Left hindlimb (tissue), 1 donor: Measurements from ENCODE around the gene ENO2.

Experiments used
- DNase-seq: peaks from one replicate; pipeline ENCODE4 v3.0.0-alpha.2; 2018

The ENO2 gene

DNA sequence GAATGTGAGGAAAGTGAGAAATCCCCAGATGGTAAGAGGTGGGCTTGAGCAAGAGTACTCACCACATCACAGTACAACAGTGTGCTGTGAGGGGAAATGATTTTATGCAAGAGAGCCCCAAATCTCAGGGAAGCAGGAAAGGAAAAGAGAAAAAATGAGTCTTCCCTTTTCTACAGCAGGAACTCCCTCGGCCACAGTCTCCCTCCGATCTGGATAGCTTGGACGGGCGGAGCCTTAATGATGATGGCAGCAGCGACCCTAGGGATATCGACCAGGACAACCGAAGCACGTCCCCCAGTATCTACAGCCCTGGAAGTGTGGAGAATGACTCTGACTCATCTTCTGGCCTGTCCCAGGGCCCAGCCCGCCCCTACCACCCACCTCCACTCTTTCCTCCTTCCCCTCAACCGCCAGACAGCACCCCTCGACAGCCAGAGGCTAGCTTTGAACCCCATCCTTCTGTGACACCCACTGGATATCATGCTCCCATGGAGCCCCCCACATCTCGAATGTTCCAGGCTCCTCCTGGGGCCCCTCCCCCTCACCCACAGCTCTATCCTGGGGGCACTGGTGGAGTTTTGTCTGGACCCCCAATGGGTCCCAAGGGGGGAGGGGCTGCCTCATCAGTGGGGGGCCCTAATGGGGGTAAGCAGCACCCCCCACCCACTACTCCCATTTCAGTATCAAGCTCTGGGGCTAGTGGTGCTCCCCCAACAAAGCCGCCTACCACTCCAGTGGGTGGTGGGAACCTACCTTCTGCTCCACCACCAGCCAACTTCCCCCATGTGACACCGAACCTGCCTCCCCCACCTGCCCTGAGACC, 21.2 kb downstream of the ENO2 start:
- no peak for DNase-seq

DNA sequence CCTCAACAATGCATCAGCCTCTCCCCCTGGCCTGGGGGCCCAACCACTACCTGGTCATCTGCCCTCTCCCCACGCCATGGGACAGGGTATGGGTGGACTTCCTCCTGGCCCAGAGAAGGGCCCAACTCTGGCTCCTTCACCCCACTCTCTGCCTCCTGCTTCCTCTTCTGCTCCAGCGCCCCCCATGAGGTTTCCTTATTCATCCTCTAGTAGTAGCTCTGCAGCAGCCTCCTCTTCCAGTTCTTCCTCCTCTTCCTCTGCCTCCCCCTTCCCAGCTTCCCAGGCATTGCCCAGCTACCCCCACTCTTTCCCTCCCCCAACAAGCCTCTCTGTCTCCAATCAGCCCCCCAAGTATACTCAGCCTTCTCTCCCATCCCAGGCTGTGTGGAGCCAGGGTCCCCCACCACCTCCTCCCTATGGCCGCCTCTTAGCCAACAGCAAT, 21.8 kb downstream of the ENO2 start:
- no peak for DNase-seq

DNA sequence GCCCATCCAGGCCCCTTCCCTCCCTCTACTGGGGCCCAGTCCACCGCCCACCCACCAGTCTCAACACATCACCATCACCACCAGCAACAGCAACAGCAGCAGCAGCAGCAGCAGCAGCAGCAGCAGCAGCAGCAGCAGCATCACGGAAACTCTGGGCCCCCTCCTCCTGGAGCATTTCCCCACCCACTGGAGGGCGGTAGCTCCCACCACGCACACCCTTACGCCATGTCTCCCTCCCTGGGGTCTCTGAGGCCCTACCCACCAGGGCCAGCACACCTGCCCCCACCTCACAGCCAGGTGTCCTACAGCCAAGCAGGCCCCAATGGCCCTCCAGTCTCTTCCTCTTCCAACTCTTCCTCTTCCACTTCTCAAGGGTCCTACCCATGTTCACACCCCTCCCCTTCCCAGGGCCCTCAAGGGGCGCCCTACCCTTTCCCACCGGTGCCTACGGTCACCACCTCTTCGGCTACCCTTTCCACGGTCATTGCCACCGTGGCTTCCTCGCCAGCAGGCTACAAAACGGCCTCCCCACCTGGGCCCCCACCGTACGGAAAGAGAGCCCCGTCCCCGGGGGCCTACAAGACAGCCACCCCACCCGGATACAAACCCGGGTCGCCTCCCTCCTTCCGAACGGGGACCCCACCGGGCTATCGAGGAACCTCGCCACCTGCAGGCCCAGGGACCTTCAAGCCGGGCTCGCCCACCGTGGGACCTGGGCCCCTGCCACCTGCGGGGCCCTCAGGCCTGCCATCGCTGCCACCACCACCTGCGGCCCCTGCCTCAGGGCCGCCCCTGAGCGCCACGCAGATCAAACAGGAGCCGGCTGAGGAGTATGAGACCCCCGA, 22.5 kb downstream of the ENO2 start:
- peak; percentile 75 for DNase-seq

DNA sequence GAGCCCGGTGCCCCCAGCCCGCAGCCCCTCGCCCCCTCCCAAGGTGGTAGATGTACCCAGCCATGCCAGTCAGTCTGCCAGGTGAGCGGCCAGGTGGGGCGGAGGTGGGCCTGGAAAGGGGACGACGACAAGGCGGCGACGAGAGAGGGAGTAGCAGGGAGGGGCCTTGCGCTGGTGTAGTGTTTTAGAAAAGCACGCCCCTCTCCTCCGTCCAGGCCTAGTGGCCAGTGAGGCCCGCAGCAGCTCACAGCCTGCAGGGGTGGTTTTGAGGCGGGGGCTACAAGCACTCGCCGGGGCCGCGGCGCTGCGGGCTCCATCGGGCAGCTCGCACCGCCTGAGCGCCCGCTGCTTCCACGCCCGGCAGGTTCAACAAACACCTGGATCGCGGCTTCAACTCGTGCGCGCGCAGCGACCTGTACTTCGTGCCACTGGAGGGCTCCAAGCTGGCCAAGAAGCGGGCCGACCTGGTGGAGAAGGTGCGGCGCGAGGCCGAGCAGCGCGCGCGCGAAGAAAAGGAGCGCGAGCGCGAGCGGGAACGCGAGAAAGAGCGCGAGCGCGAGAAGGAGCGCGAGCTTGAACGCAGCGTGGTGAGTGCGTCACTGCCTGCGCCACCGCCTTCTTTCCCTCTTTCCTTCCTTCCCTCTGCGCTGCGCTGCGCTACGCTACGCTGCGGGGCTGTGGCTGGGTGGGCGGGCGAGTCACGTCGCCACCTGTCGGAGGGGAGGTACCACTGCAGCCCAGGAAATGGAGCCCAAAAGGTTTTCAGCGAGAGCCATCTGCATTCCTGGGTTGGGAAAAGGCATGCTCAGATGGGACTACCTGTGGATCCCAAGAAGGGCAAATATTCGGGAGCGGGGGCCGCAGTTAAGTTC, 23.3 kb downstream of the ENO2 start:
- DNase-seq, result peak; percentile 95

DNA sequence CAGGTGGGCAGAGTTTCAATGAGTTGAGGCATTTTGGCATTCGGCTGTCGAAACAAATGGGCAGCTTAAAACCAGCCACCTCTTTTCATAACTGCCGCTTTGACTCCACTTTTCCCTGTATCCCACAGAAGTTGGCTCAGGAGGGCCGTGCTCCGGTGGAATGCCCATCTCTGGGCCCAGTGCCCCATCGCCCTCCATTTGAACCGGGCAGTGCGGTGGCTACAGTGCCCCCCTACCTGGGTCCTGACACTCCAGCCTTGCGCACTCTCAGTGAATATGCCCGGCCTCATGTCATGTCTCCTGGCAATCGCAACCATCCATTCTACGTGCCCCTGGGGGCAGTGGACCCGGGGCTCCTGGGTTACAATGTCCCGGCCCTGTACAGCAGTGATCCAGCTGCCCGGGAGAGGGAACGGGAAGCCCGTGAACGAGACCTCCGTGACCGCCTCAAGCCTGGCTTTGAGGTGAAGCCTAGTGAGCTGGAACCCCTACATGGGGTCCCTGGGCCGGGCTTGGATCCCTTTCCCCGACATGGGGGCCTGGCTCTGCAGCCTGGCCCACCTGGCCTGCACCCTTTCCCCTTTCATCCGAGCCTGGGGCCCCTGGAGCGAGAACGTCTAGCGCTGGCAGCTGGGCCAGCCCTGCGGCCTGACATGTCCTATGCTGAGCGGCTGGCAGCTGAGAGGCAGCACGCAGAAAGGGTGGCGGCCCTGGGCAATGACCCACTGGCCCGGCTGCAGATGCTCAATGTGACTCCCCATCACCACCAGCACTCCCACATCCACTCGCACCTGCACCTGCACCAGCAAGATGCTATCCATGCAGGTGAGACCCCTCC, 24.2 kb downstream of the ENO2 start:
- DNase-seq, result no peak

DNA sequence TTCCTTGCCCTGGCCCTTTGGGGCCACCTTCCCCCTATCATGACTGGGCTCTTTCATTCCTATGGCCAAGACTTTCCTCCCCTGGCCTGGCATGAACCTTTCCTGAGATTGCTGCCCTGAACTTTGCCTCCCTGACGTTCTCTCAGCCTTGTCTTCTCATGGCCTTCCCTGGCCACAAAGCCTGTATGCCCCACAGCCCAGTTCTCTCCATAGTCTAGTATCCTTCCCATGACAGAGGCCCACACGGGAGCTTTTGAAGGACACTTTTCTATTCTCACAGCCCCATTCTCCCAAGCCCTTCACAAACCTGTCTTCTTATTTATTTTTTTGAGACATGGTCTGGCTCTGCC, 24.8 kb downstream of the ENO2 start:
- DNase-seq, result no peak

DNA sequence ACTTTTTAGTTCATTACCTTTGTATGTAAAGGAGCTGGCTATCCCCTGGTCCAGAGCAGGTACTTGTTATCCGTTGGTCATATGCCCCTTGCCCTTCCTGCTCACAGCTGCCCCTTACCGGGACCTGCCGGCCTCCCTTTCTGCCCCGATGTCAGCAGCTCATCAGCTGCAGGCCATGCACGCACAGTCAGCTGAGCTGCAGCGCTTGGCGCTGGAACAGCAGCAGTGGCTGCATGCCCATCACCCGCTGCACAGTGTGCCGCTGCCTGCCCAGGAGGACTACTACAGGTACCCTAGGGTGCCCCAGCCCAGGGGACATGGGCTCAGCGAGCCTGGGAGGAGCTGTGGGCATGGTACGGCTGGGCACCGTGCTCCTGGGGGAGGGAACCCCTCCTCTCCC, 26.9 kb downstream of the ENO2 start:
- no peak for DNase-seq

DNA sequence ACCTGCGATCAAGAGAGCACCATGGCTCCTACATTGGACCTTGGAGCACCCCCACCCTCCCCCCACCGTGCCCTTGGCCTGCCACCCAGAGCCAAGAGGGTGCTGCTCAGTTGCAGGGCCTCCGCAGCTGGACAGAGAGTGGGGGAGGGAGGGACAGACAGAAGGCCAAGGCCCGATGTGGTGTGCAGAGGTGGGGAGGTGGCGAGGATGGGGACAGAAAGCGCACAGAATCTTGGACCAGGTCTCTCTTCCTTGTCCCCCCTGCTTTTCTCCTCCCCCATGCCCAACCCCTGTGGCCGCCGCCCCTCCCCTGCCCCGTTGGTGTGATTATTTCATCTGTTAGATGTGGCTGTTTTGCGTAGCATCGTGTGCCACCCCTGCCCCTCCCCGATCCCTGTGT, 27.4 kb downstream of the ENO2 start:
- no peak for DNase-seq

DNA sequence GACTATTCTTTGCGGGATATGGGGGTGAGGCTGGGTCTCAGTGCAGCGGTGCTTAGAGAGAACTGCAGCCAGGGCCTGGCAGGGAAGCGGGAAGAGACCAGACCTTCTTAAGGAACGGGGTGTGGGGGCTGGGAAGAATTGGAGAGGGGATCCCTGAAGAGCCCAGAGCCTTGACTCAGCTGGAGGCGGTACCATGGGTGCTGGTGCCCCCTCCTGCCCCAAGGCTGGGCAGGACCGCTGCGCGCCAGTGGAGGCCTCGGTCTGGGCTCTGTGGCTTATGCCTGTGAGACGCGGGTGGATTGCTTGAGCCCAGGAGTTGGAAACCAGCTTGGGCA, 27.9 kb downstream of the ENO2 start:
- peak; percentile 50 for DNase-seq

DNA sequence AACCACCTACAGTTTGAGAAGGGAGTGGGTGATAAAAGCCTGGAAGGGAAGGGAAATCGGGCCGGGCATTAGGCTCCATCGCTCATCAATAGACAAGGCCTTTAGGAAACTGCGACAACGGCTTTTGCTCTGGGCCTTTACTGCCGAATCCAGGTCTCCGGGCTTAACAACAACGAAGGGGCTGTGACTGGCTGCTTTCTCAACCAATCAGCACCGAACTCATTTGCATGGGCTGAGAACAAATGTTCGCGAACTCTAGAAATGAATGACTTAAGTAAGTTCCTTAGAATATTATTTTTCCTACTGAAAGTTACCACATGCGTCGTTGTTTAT, 29.0 kb downstream of the ENO2 start:
- DNase-seq, result peak; percentile 86

DNA sequence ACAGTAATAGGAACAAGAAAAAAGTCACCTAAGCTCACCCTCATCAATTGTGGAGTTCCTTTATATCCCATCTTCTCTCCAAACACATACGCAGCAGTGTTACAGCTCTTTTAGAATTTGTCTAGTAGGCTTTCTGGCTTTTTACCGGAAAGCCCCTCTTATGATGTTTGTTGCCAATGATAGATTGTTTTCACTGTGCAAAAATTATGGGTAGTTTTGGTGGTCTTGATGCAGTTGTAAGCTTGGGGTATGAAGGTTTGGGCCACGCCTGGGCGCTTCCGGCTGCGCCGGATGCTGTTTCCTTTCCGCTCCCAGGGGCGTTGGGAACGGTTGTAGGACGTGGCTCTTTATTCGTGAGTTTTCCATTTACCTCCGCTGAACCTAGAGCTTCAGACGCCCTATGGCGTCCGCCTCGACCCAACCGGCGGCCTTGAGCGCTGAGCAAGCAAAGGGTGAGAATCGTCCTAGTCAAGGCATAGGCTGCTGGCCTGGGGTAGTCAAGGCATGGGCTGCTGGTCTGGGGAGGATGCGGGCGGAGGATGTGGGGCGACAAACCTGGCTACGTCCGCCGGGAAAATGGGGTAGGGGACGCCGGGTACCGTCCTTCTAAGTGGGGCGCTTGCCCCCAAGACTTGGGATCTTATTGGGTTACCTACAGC, 29.5 kb downstream of the ENO2 start, which contains the start of the genes C12orf57 and RNU7-1:
Gene C12orf57 (plus strand): TSS at position 301 of the 659 bp plus-strand sequence. CDS start 100 bp downstream, at position 401.
Gene RNU7-1 (plus strand): TSS at position 95 of the 659 bp plus-strand sequence.
- DNase-seq, result peak; percentile 90

DNA sequence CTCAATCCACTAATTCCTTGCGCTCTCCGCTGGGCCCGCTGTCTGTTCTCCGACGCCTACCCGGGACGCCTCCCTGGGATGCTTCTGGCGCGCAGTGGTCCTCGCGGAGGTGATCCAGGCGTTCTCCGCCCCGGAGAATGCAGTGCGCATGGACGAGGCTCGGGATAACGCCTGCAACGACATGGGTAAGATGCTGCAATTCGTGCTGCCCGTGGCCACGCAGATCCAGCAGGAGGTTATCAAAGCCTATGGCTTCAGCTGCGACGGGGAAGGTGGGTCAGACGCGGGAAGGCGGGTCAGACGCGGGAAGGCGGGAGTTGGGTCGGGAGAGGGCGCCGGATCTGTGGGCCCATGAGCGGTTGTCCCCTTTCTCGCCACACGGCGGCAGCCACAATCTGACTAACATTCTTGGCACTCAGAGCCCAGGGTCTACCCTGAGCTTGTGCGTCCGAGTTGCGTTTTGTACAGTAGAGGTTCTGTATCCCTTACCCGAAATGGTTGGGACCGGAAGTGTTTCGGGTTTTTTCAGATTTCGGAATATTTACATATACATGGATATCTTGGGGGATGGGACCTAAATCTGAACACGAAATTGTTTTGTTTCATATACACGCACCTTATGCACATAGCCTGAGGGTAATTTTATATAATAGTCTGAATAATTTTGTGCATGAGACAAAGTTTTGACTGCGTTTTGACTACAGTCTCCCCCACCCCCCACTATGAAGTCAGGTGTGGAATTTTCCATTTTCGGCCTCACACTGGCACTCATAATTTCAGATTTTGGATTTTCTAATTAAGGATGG, 30.2 kb downstream of the ENO2 start:
- DNase-seq, result peak; percentile 96

DNA sequence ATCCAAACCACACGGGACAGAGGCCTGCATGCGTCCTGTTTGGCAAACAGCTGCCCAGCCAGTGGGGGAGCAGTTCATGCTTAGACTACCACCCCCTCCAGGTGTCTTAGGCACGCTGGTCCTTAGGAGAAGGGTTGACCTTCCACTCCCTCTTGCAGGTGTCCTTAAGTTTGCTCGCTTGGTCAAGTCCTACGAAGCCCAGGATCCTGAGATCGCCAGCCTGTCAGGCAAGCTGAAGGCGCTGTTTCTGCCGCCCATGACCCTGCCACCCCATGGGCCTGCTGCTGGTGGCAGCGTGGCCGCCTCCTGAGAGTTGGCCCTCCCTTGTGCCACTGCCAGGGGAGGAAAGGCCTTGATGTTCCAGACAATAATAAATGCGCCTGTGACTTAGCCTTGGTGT, 31.2 kb downstream of the ENO2 start:
- DNase-seq, result no peak

DNA sequence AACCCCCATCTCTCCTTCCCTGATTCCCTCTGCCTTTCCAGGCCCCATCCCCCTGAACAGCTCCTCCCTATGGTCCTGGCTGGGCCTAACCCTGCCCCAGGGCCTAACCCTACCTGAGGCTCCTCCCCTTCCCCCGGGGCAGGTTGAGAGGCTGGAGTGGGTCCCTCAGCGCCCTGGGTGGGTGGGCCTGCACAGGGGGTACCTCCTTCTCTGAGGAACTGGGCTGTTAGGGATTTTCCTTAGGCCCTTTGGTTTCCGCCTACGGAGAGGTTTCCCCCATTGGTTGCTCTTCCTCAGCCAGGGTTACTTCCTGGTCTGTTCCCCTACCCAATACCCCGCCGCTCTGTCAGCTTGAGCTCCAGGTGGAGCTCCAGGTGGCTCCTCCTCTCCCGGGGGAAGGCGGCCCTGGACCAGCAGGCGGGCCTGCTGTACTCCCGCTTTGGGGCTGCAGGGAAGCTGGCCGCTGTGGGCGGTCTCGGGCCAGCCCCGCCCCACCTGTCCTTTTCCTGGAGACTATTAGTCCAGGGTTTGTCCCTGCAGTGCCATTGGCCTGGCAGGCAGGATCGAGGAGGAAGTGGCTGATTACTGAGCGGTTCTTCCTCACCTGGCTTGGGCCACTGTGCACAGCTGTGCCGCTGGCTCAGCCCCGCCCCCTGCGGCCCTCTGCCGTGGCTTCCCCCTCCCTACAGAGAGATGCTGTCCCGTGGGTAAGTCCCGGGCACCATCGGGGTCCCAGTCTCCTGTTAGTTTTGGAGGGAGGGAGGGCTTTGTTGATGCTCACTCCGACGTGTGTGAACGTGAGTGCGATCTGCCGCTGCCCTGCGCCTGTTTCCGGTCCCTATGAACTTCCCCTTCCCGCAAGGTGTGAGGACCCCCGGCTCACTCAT, 31.9 kb downstream of the ENO2 start:
- no peak for DNase-seq

DNA sequence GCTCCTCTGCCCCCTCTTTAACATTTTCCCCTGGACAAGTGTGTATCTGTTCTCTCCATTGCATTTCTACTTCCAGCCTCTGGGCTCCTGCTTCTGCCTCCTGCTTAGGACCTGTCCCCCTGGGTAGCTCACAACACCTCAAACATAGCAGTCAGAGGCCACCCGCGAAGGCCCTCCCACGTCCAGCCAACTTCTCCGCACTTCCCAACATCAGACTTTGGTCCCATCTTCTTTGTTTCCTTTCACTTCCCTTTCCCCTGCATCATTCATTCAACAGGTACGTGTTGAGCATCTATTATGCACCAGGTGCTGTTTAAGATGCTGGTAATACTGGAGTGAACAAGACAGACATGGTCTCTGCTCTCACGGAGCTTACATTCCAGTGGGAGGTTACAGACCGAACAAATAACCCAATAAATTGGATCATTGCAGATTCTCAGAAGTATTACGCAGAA, 32.6 kb downstream of the ENO2 start:
- DNase-seq, result no peak

DNA sequence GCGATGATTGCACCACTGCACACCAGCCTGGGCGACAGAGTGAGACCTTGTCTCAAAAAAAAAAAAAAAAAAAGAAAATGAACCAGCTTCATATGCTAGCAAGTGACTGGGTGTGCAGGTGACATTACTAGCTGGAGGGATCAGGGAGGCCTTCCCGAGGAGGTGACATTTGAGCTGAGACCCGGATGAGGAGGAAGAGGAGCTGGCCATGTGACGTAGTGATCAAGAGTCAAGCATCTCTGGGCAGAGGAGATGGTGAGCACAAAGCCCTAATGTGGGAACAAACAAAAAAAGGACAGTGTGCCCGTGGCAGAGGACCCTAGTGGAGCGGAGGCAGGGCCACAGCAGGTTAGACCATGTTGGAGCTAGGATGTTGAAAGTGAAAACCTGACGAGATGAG, 33.2 kb downstream of the ENO2 start:
- DNase-seq, result peak; percentile 15

DNA sequence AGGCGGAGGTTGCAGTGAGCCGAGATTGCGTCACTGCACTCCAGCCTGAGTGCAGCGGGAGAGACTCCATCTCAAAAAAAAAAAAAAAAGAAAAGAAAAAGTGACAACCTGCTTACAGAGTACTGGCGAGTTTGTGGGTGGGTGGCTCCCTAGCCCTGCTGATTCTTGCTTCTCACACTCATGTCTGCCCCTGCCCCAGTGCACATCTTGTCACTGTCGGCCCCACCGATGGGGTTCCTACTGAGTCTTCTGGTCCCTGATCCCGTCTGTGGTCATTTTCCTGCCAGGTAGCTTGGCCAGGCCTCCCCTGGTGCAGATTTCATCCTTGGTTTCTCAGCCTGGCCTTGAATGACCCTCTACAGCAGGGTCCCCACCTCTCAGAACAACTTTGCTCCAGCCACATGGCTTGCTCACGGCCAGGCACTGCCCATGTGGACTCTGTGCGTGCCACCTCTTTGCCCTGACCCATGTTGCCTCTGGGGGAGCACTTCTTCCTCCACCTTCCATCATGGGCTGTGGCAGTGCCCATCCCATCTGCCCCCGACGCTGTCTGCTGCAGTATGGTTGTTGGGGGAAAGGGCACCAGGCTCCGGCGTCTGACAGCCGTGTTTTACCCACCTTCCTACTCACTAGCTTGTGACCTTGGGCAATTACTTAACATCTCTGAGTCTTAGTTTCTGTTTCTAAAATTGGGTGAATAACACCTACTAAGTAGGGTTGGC, 34.7 kb downstream of the ENO2 start:
- DNase-seq, result peak; percentile 20

DNA sequence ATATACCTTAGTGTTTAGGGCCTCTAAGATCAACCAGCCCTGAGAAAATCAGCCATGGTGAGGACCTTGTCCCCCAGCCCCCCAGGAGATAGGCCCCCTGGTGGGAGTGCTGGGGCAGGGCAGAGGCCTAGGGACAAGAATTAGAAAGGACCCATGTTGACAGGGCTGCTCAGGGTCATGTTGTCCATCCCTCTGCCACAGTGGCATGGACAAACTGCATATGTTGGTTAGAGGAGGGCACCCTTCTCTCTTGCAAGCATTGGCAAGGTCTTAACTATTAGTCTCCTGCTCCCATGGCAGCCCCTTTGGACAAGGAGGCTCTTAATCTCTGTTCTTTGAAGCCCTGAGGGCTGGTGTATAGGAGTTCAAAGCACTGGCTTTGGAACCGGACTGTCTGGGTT, 36.0 kb downstream of the ENO2 start:
- DNase-seq, result peak; percentile 12
